DMS 273 (cell line): ENCODE measurements around the gene DYNC2H1.
A peak's percentile ranks its signal among the peaks of the same experiment; 100 is the strongest.

Experiments used
- DNase-seq: peaks from one replicate; lab custom pipeline; 2025; ENCODE audit not compliant: unreplicated experiment; lab: John Stamatoyannopoulos, UW

Gene DYNC2H1

GRCh38 chr11:103108933-103109817 is at the start of gene DYNC2H1:
DYNC2H1 (plus strand) TSS chr11:103109426; CDS start chr11:103109575, 149 bp downstream.
- peak; percentile 97 for DNase-seq

GRCh38 chr11:103061656-103062055 is 47.6 kb upstream of the DYNC2H1 start:
- no peak for DNase-seq

- DNase-seq: no peak
Measured at GRCh38 chr11:103067118-103067517, 42.1 kb upstream of the DYNC2H1 start.

- no peak for DNase-seq
Measured at GRCh38 chr11:103069367-103069766, 39.9 kb upstream of the DYNC2H1 start.

- DNase-seq: no peak
Measured at GRCh38 chr11:103070142-103070541, 39.1 kb upstream of the DYNC2H1 start.

- no peak for DNase-seq
Measured at GRCh38 chr11:103071008-103071407, 38.2 kb upstream of the DYNC2H1 start.

GRCh38 chr11:103076361-103076760 is 32.9 kb upstream of the DYNC2H1 start:
- DNase-seq: no peak

- DNase-seq: no peak
Measured at GRCh38 chr11:103077554-103077953, 31.7 kb upstream of the DYNC2H1 start.

- DNase-seq: no peak
Measured at GRCh38 chr11:103078710-103079109, 30.5 kb upstream of the DYNC2H1 start.

GRCh38 chr11:103079833-103080232 is 29.4 kb upstream of the DYNC2H1 start:
- no peak for DNase-seq

- no peak for DNase-seq
Measured at GRCh38 chr11:103085758-103086365, 23.4 kb upstream of the DYNC2H1 start.

- DNase-seq: no peak
Measured at GRCh38 chr11:103086461-103086860, 22.8 kb upstream of the DYNC2H1 start.

- DNase-seq: peak; percentile 75
Measured at GRCh38 chr11:103091064-103091800, 18.0 kb upstream of the DYNC2H1 start.

GRCh38 chr11:103091801-103092524 is 17.3 kb upstream of the DYNC2H1 start, which contains the start of gene DCUN1D5:
DCUN1D5 (minus strand) TSS chr11:103092160; CDS start chr11:103091872, 288 bp downstream.
- peak; percentile 94 for DNase-seq

GRCh38 chr11:103097279-103097678 is 11.9 kb upstream of the DYNC2H1 start:
- DNase-seq: no peak

GRCh38 chr11:103109818-103110388 is 677 bp downstream of the DYNC2H1 start:
- DNase-seq: peak; percentile 50

- DNase-seq: peak; percentile 40
Measured at GRCh38 chr11:103110391-103110790, 1.2 kb downstream of the DYNC2H1 start.

GRCh38 chr11:103111400-103111799 is 2.2 kb downstream of the DYNC2H1 start:
- no peak for DNase-seq

- DNase-seq: no peak
Measured at GRCh38 chr11:103112364-103112763, 3.1 kb downstream of the DYNC2H1 start.

- DNase-seq: no peak
Measured at GRCh38 chr11:103114836-103115235, 5.6 kb downstream of the DYNC2H1 start.
